GM12878 (cell line): Measurements from ENCODE around the gene TRIM37.

ENCODE experiments used
- CBFB ChIP-seq: IDR thresholded peaks from 2 replicates; pipeline ENCODE4 v1.6.1; 2016; ENCODE audit warnings: antibody characterized with exemption, low read depth
- CEBPB ChIP-seq, 2 experiments: fragments of 150-350 bp in 1 of 2; IDR thresholded peaks; 2 replicates each; pipeline ENCODE4 v1.6.1; 2012 to 2014; ENCODE audit warnings: low read depth in 2 of 2, low read length in 2 of 2, borderline replicate concordance in 1 of 2, inconsistent platforms in 1 of 2
- EZH2 ChIP-seq: IDR thresholded peaks from 2 replicates; pipeline ENCODE4 v1.6.1; 2012; ENCODE audit warnings: low read depth, mild to moderate bottlenecking, control low read depth, inconsistent platforms, low read length, borderline replicate concordance; ENCODE audit not compliant: control insufficient read depth
- GABPA ChIP-seq: IDR thresholded peaks from 2 replicates; pipeline ENCODE4 v1.6.1; 2014; ENCODE audit warnings: antibody characterized with exemption, low read depth, mild to moderate bottlenecking, inconsistent platforms
- MYC ChIP-seq: IDR thresholded peaks from 2 replicates; pipeline ENCODE4 v1.6.1; 2011; ENCODE audit warnings: mild to moderate bottlenecking, low read length, moderate library complexity, inconsistent platforms; ENCODE audit not compliant: insufficient read depth, insufficient replicate concordance, insufficient read length, severe bottlenecking
- POLR2A ChIP-seq: IDR thresholded peaks from 2 replicates; pipeline ENCODE4 v1.6.1; 2011; ENCODE audit warnings: low read depth, mild to moderate bottlenecking, low read length
- YY1 ChIP-seq: IDR thresholded peaks from 2 replicates; pipeline ENCODE4 v1.6.1; 2011; ENCODE audit warnings: low read depth, mild to moderate bottlenecking, low read length
- TF ChIP-seq, protein P1 (sequence below): fragments of 450-650 bp; IDR thresholded peaks from 2 replicates; pipeline ENCODE4 v1.6.1; 2016; ENCODE audit warnings: mild to moderate bottlenecking, moderate library complexity, borderline replicate concordance
- TF ChIP-seq, protein P2 (sequence below), 3 experiments: IDR thresholded peaks in 2 of 3; conservative IDR thresholded peaks in 1 of 3; 2 replicates each; pipeline ENCODE4 v1.5.1; 2011; ENCODE audit warnings: low read depth in 3 of 3, low read length in 3 of 3, mild to moderate bottlenecking in 3 of 3, control low read depth in 2 of 3, moderate library complexity in 2 of 3, inconsistent platforms in 1 of 3, mixed read lengths in 1 of 3; ENCODE audit not compliant: control insufficient read depth in 2 of 3, insufficient read depth in 1 of 3; ENCODE audit errors: extremely low read depth in 1 of 3

DNA sequence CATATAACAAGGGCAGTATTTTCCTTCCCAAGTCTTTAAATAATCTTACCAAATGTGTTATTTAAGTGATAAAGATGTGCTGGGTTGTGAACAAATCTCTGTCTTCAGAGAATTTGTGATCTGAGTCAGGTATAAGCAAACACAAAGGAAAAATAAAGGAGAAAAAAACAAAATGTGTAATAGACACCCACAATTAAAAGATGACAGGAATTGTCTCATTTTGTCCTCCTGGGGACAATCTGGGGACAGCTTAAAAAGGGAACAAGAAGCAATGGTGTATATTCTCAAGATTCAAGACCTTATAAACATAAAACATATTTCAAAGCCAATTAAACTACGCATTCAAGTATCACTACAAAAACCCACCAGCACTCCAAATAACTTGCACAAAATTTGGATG lies 107.2 kb downstream of the TRIM37 start:
- TF ChIP-seq, protein P1, sequence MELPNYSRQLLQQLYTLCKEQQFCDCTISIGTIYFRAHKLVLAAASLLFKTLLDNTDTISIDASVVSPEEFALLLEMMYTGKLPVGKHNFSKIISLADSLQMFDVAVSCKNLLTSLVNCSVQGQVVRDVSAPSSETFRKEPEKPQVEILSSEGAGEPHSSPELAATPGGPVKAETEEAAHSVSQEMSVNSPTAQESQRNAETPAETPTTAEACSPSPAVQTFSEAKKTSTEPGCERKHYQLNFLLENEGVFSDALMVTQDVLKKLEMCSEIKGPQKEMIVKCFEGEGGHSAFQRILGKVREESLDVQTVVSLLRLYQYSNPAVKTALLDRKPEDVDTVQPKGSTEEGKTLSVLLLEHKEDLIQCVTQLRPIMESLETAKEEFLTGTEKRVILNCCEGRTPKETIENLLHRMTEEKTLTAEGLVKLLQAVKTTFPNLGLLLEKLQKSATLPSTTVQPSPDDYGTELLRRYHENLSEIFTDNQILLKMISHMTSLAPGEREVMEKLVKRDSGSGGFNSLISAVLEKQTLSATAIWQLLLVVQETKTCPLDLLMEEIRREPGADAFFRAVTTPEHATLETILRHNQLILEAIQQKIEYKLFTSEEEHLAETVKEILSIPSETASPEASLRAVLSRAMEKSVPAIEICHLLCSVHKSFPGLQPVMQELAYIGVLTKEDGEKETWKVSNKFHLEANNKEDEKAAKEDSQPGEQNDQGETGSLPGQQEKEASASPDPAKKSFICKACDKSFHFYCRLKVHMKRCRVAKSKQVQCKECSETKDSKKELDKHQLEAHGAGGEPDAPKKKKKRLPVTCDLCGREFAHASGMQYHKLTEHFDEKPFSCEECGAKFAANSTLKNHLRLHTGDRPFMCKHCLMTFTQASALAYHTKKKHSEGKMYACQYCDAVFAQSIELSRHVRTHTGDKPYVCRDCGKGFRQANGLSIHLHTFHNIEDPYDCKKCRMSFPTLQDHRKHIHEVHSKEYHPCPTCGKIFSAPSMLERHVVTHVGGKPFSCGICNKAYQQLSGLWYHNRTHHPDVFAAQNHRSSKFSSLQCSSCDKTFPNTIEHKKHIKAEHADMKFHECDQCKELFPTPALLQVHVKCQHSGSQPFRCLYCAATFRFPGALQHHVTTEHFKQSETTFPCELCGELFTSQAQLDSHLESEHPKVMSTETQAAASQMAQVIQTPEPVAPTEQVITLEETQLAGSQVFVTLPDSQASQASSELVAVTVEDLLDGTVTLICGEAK: no peak
- TF ChIP-seq GABPA: no peak
- TF ChIP-seq CEBPB (IDR thresholded peaks at IDR 0.05; ENCODE audit: borderline replicate concordance in 1 of 2, low read depth in 2 of 2, low read length in 2 of 2): no peak
- no peak for TF ChIP-seq POLR2A
- no peak for TF ChIP-seq YY1
- TF ChIP-seq, protein P2, sequence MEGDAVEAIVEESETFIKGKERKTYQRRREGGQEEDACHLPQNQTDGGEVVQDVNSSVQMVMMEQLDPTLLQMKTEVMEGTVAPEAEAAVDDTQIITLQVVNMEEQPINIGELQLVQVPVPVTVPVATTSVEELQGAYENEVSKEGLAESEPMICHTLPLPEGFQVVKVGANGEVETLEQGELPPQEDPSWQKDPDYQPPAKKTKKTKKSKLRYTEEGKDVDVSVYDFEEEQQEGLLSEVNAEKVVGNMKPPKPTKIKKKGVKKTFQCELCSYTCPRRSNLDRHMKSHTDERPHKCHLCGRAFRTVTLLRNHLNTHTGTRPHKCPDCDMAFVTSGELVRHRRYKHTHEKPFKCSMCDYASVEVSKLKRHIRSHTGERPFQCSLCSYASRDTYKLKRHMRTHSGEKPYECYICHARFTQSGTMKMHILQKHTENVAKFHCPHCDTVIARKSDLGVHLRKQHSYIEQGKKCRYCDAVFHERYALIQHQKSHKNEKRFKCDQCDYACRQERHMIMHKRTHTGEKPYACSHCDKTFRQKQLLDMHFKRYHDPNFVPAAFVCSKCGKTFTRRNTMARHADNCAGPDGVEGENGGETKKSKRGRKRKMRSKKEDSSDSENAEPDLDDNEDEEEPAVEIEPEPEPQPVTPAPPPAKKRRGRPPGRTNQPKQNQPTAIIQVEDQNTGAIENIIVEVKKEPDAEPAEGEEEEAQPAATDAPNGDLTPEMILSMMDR (IDR thresholded peaks at IDR 0.05 in 2 of 3, conservative IDR thresholded peaks at IDR 0.05 in 1 of 3; ENCODE audit: control insufficient read depth in 2 of 3, extremely low read depth in 1 of 3, insufficient read depth in 1 of 3, low read depth in 3 of 3, low read length in 3 of 3): no peak
- no peak for TF ChIP-seq CBFB
- no peak for TF ChIP-seq EZH2
- TF ChIP-seq MYC: no peak
